HG02798 (cell line): Measurements from ENCODE around the gene CDHR1.

Experiments
- ATAC-seq: cut with Tn5 transposase; IDR thresholded peaks from one replicate; pipeline ENCODE4 v1.9.1; 2021; ENCODE audit warnings: mild to moderate bottlenecking; ENCODE audit not compliant: unreplicated experiment, poor library complexity

The CDHR1 gene

GRCh38 chr10:84224411-84225028 lies 30.2 kb downstream of the CDHR1 start:
- ATAC-seq, result no peak

- no peak for ATAC-seq
Observed at GRCh38 chr10:84225427-84226173, 31.3 kb downstream of the CDHR1 start, which contains the start of gene LRIT2. LRIT2 (minus strand) TSS chr10:84225544; CDS start chr10:84225520, 24 bp downstream.

GRCh38 chr10:84226616-84227015 lies 32.3 kb downstream of the CDHR1 start:
- no peak for ATAC-seq

GRCh38 chr10:84227810-84228209 lies 33.5 kb downstream of the CDHR1 start:
- no peak for ATAC-seq

GRCh38 chr10:84230359-84230758 lies 36.0 kb downstream of the CDHR1 start:
- ATAC-seq, result no peak

GRCh38 chr10:84232376-84232775 lies 38.0 kb downstream of the CDHR1 start:
- ATAC-seq, result no peak

GRCh38 chr10:84233940-84234339 lies 39.6 kb downstream of the CDHR1 start:
- no peak for ATAC-seq

GRCh38 chr10:84234479-84234878 lies 40.1 kb downstream of the CDHR1 start:
- no peak for ATAC-seq

- ATAC-seq, result no peak
Observed at GRCh38 chr10:84235096-84235495, 40.8 kb downstream of the CDHR1 start.

GRCh38 chr10:84236807-84237198 lies 42.5 kb downstream of the CDHR1 start:
- ATAC-seq, result no peak

- no peak for ATAC-seq
Observed at GRCh38 chr10:84237199-84238051, 43.1 kb downstream of the CDHR1 start.

- ATAC-seq, result no peak
Observed at GRCh38 chr10:84238909-84239308, 44.6 kb downstream of the CDHR1 start.

GRCh38 chr10:84241185-84241790 lies 47.0 kb downstream of the CDHR1 start, which contains the start of gene LRIT1:
LRIT1 (minus strand) TSS chr10:84241546; CDS start chr10:84241439, 107 bp downstream.
- ATAC-seq, result no peak

GRCh38 chr10:84243759-84244158 lies 49.4 kb downstream of the CDHR1 start:
- ATAC-seq, result no peak

- ATAC-seq, result no peak
Observed at GRCh38 chr10:84244651-84245270, 50.4 kb downstream of the CDHR1 start, which contains the start of gene RGR. RGR (plus strand) TSS chr10:84245053; CDS start chr10:84245091, 38 bp downstream.

GRCh38 chr10:84247496-84247895 lies 53.2 kb downstream of the CDHR1 start:
- no peak for ATAC-seq

- ATAC-seq, result no peak
Observed at GRCh38 chr10:84248794-84249193, 54.5 kb downstream of the CDHR1 start.

GRCh38 chr10:84254552-84255478 lies 60.5 kb downstream of the CDHR1 start:
- no peak for ATAC-seq
